DOHH2 (cell line): ENCODE data around the gene PCDH15.

Experiments used
- H3F3A ChIP-seq: fragments of 200-600 bp; sonication (generic), shearing (Covaris generic); 2 replicates; pipeline ENCODE4 v1.6.0; 2016; ENCODE audit warnings: antibody characterized with exemption, mild to moderate bottlenecking; ENCODE audit not compliant: control insufficient read depth, insufficient read depth
- H3K27ac ChIP-seq: fragments of 200-600 bp; sonication (generic); 2 replicates; pipeline ENCODE4 v1.5.1; 2014; ENCODE audit warnings: low read depth, mild to moderate bottlenecking, low read length, moderate library complexity
- H3K27me3 ChIP-seq: fragments of 200-600 bp; sonication (generic); 2 replicates; pipeline ENCODE4 v1.6.1; 2014; ENCODE audit warnings: mild to moderate bottlenecking, low read length, mixed read lengths; ENCODE audit not compliant: control insufficient read depth
- H3K36me3 ChIP-seq: fragments of 200-600 bp; sonication (generic); 2 replicates; pipeline ENCODE4 v1.6.1; 2014; ENCODE audit warnings: mild to moderate bottlenecking, low read length, moderate library complexity, mixed read lengths; ENCODE audit not compliant: control insufficient read depth
- H3K4me1 ChIP-seq: fragments of 200-600 bp; sonication (generic); 2 replicates; pipeline ENCODE4 v1.6.1; 2014; ENCODE audit warnings: mild to moderate bottlenecking, low read length, mixed read lengths; ENCODE audit not compliant: control insufficient read depth
- H3K4me2 ChIP-seq: fragments of 200-600 bp; sonication (generic); 2 replicates; pipeline ENCODE4 v1.6.0; 2014; ENCODE audit warnings: mild to moderate bottlenecking, low read length, moderate library complexity
- H3K4me3 ChIP-seq: fragments of 200-600 bp; sonication (generic); 2 replicates; pipeline ENCODE4 v1.5.1; 2014; ENCODE audit warnings: mild to moderate bottlenecking, low read length, mixed read lengths
- H3K79me2 ChIP-seq: fragments of 200-600 bp; sonication (generic); 2 replicates; pipeline ENCODE4 v1.6.1; 2014; ENCODE audit warnings: mild to moderate bottlenecking, low read length, mixed read lengths; ENCODE audit not compliant: control insufficient read depth
- H3K9me2 ChIP-seq: fragments of 200-600 bp; sonication (generic); replicated peaks from 2 replicates; pipeline ENCODE4 v1.6.1; 2014; ENCODE audit warnings: mild to moderate bottlenecking, low read length, mixed read lengths; ENCODE audit not compliant: control insufficient read depth
- H3K9me3 ChIP-seq: fragments of 200-600 bp; sonication (generic); 2 replicates; pipeline ENCODE4 v1.6.1; 2014; ENCODE audit warnings: antibody characterized with exemption, low read length, mixed read lengths; ENCODE audit not compliant: control insufficient read depth, insufficient read depth
- H4K20me1 ChIP-seq: fragments of 200-600 bp; sonication (generic); 2 replicates; pipeline ENCODE4 v1.6.0; 2014; ENCODE audit warnings: low read depth, mild to moderate bottlenecking, antibody characterized with exemption, low read length, moderate library complexity; ENCODE audit not compliant: control insufficient read depth, insufficient read depth
- CTCF ChIP-seq: fragments of 200-600 bp; sonication (generic); IDR thresholded peaks from one replicate; pipeline ENCODE4 v1.5.1; 2014; ENCODE audit warnings: antibody characterized with exemption, mild to moderate bottlenecking, low read depth, low read length; ENCODE audit not compliant: poor library complexity, severe bottlenecking
- EZH2phosphoT487 ChIP-seq: fragments of 200-600 bp; sonication (generic); IDR thresholded peaks from 2 replicates; pipeline ENCODE4 v1.6.1; 2017; ENCODE audit warnings: borderline replicate concordance, mild to moderate bottlenecking, antibody characterized with exemption, low read length, moderate library complexity, mixed read lengths

Gene PCDH15

GRCh38 chr10:53864846-53865245 is 936.2 kb downstream of the PCDH15 start:
- H3K9me2 ChIP-seq, result no peaks in the 10 kb centered on the region
- no peaks in the 10 kb centered on the region for H3K36me3 ChIP-seq
- TF ChIP-seq EZH2phosphoT487 (no peak), CTCF (no peak)
- H3K4me2 ChIP-seq, result no peak overlapping the region
- no peaks in the 10 kb centered on the region for H3K79me2 ChIP-seq
- H3K4me1 ChIP-seq, result no peaks in the 10 kb centered on the region
- H3K9me3 ChIP-seq, result no peaks in the 10 kb centered on the region
- no peaks in the 10 kb centered on the region for H3F3A ChIP-seq
- no peaks in the 10 kb centered on the region for H3K27me3 ChIP-seq
- H4K20me1 ChIP-seq, result no peaks in the 10 kb centered on the region
- no peak overlapping the region for H3K27ac ChIP-seq
- no peak overlapping the region for H3K4me3 ChIP-seq

GRCh38 chr10:53852450-53853175 is 948.4 kb downstream of the PCDH15 start:
- no peak overlapping the region for H3K4me3 ChIP-seq
- H3K79me2 ChIP-seq, result no peaks in the 10 kb centered on the region
- H4K20me1 ChIP-seq, result no peaks in the 10 kb centered on the region
- H3K4me1 ChIP-seq, result no peaks in the 10 kb centered on the region
- H3K27me3 ChIP-seq, result no peaks in the 10 kb centered on the region
- H3K9me3 ChIP-seq, result no peaks in the 10 kb centered on the region
- no peaks in the 10 kb centered on the region for H3F3A ChIP-seq
- no peak overlapping the region for H3K4me2 ChIP-seq
- no peaks in the 10 kb centered on the region for H3K36me3 ChIP-seq
- no peak for TF ChIP-seq CTCF
- no peak for TF ChIP-seq EZH2phosphoT487
- H3K27ac ChIP-seq, result no peak overlapping the region
- H3K9me2 ChIP-seq, result no peaks in the 10 kb centered on the region

- Histone ChIP-seq H3K4me2 (no peak overlapping the region), H3K27ac (no peak overlapping the region)
Observed at GRCh38 chr10:53846809-53847208, 954.2 kb downstream of the PCDH15 start.

More at GRCh38 chr10:53846809-53847208, 954.2 kb downstream of the PCDH15 start:
- H3K79me2 ChIP-seq, result no peaks in the 10 kb centered on the region
- no peaks in the 10 kb centered on the region for H3F3A ChIP-seq
- no peaks in the 10 kb centered on the region for H3K9me2 ChIP-seq
- no peaks in the 10 kb centered on the region for H3K36me3 ChIP-seq
- H3K4me3 ChIP-seq, result no peak overlapping the region
- no peaks in the 10 kb centered on the region for H4K20me1 ChIP-seq
- H3K4me1 ChIP-seq, result no peaks in the 10 kb centered on the region
- TF ChIP-seq CTCF, result no peak
- no peak for TF ChIP-seq EZH2phosphoT487
- H3K27me3 ChIP-seq, result no peaks in the 10 kb centered on the region
- no peaks in the 10 kb centered on the region for H3K9me3 ChIP-seq
